ENCODE measurements around the gene VMAC. TPM values are rescaled to one million over a fixed set of nuclear protein-coding genes. Genes with fewer than 3 reads are reported as not detected.

Gene VMAC
- polyA plus RNA-seq, 2 of the 4 experiments (the other 2 are of a cell fraction): 1.1 to 1.6 TPM

- no peak for FAIRE-seq
- Histone ChIP-seq H3K9me3 (no peaks in the 10 kb centered on the region), H3K27ac (no peak overlapping the region), H3K4me3 (no peak overlapping the region), H3K4me2 (no peak overlapping the region), H3K4me1 (no peaks in the 10 kb centered on the region)
- ChIA-PET POLR2A (no interaction called here), CTCF (interaction anchor here (0.7 kb wide), 1 partner anchor 41 kb away, joined by 3 read pairs; no protein-coding TSS in a partner anchor)
- TF ChIP-seq RARB (CRISPR knock-in tag; IDR thresholded peaks at IDR 0.05) (no peak), ZC3H11A (IDR thresholded peaks at IDR 0.05) (no peak), BCL3 (IDR thresholded peaks at IDR 0.05) (no peak), TFCP2L1 (CRISPR knock-in tag; IDR thresholded peaks at IDR 0.05) (no peak), CEBPB (IDR thresholded peaks at IDR 0.05) (no peak), KDM5A (IDR thresholded peaks at IDR 0.05) (no peak), HOXB5 (CRISPR knock-in tag; IDR thresholded peaks at IDR 0.05) (no peak), ZSCAN20 (CRISPR knock-in tag; IDR thresholded peaks at IDR 0.05) (no peak)
- DNase-seq (ENCODE audit: low read depth in 1 of 2, low spot score in 1 of 2): no peak
- ATAC-seq: no peak
- 88% methylated on average over 11 of the region's 20 CpGs for WGBS (ENCODE audit: missing lambda C conversion rate)
These were observed 28.9 kb downstream of the VMAC start for GRCh38 chr19:5933391-5934068.

DNA sequence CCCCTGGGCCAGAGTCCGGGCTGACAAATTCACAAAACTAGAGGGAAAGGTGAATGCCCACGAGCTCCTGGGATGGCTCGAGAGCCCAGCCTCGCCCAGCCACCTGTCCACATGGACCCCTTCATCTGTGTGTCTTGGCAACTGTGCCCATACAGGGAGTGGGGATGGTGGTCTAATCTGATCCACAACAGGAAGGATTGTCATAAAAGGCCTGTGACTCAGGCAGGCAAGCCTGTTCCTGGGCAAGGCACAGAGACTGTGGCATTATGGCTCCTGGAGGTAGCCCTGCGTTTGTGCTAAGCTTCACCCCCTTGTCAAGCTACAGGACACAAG lies 29.4 kb downstream of the VMAC start:
- 93% methylated on average over 3 of the region's 5 CpGs for WGBS (ENCODE audit: missing lambda C conversion rate)
- no peak for FAIRE-seq

GRCh38 chr19:5934774-5935472 lies 30.3 kb downstream of the VMAC start:
- ChIA-PET POLR2A (no interaction called here), CTCF (interaction anchor here (0.6 to 1.9 kb wide), 3 partner anchors 33 to 214 kb away, joined by 3 to 5 read pairs (median 3); no protein-coding TSS in a partner anchor)
- 91% methylated on average over 16 of the region's 16 CpGs for WGBS (ENCODE audit: missing lambda C conversion rate)
- Histone ChIP-seq H3K4me2 (no peak overlapping the region), H3K9me3 (no peaks in the 10 kb centered on the region), H3K4me3 (no peak overlapping the region), H3K27ac (no peak overlapping the region), H3K4me1 (no peaks in the 10 kb centered on the region)
- ATAC-seq (no peak), DNase-seq (ENCODE audit: low read depth in 1 of 2, low spot score in 1 of 2) (no peak), FAIRE-seq (no peak)
- TF ChIP-seq, protein P1, sequence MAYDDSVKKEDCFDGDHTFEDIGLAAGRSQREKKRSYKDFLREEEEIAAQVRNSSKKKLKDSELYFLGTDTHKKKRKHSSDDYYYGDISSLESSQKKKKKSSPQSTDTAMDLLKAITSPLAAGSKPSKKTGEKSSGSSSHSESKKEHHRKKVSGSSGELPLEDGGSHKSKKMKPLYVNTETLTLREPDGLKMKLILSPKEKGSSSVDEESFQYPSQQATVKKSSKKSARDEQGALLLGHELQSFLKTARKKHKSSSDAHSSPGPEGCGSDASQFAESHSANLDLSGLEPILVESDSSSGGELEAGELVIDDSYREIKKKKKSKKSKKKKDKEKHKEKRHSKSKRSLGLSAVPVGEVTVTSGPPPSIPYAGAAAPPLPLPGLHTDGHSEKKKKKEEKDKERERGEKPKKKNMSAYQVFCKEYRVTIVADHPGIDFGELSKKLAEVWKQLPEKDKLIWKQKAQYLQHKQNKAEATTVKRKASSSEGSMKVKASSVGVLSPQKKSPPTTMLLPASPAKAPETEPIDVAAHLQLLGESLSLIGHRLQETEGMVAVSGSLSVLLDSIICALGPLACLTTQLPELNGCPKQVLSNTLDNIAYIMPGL (CRISPR knock-in tag; IDR thresholded peaks at IDR 0.05; ENCODE audit: borderline replicate concordance): no peak
- TF ChIP-seq RAD21 (conservative IDR thresholded peaks at IDR 0.05 in 1 of 2, IDR thresholded peaks at IDR 0.05 in 1 of 2) (no peak), EHF (CRISPR knock-in tag; IDR thresholded peaks at IDR 0.05) (no peak), CBX2 (IDR thresholded peaks at IDR 0.05; ENCODE audit: borderline replicate concordance, low read depth) (no peak), MAZ (IDR thresholded peaks at IDR 0.05; ENCODE audit: borderline replicate concordance, low read depth, low read length) (no peak), CHD2 (IDR thresholded peaks at IDR 0.05; ENCODE audit: low read length, partially characterized antibody) (no peak), GATA3 (IDR thresholded peaks at IDR 0.05; ENCODE audit: borderline replicate concordance) (no peak)

More for the DNA sequence above, 29.4 kb downstream of the VMAC start:
- CTCF ChIA-PET: interaction anchor here (0.7 to 1.3 kb wide), 2 partner anchors 34 to 41 kb away, joined by 3 read pairs; no protein-coding TSS in a partner anchor
- POLR2A ChIA-PET: no interaction called here
- Histone ChIP-seq H3K27ac (no peak overlapping the region), H3K4me3 (no peak overlapping the region), H3K4me2 (no peak overlapping the region), H3K9me3 (no peaks in the 10 kb centered on the region), H3K4me1 (no peaks in the 10 kb centered on the region)
- no peak for TF ChIP-seq ATOH8 (CRISPR knock-in tag; IDR thresholded peaks at IDR 0.05; ENCODE audit: low read depth)
- TF ChIP-seq ZFP36 (IDR thresholded peaks at IDR 0.05; ENCODE audit: borderline replicate concordance, partially characterized antibody): no peak
- TF ChIP-seq GATA3 (IDR thresholded peaks at IDR 0.05; ENCODE audit: borderline replicate concordance): no peak
- no peak for TF ChIP-seq NR3C1 (IDR thresholded peaks at IDR 0.05)
- TF ChIP-seq CEBPB (IDR thresholded peaks at IDR 0.05): no peak
- TF ChIP-seq RFX5 (IDR thresholded peaks at IDR 0.05): no peak
- no peak for TF ChIP-seq MAFK (IDR thresholded peaks at IDR 0.05; ENCODE audit: partially characterized antibody)
- TF ChIP-seq HEYL (CRISPR knock-in tag; IDR thresholded peaks at IDR 0.05): no peak
- no peak for TF ChIP-seq SMC3 (IDR thresholded peaks at IDR 0.05)
- TF ChIP-seq MAZ (IDR thresholded peaks at IDR 0.05; ENCODE audit: borderline replicate concordance, low read depth, low read length): no peak
- no peak for TF ChIP-seq JUNB (IDR thresholded peaks at IDR 0.05)
- DNase-seq (ENCODE audit: low read depth in 1 of 2, low spot score in 1 of 2) (no peak), ATAC-seq (no peak)
